ENCODE data around the gene NECTIN4.

The NECTIN4 gene

DNA sequence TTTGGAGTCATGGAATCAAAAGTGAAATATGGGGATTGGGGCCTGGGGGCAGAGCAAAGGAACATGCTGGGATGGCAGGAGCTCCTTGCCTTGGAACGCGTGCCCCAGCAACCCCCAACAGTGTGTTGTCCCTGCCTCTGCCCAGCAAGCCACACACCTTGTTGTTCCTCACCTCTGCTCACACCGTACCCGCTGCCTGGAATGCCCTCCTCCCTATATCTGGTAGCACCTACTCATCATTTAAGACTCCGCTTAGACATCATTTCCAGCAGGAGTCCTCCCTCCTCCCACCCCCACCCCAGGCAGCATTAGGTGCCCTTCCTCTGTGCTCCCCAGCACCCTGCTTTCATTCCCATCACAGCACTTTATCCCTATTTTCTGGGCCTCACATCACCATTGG lies 7.8 kb downstream of the NECTIN4 start:
- TF ChIP-seq, protein P1, sequence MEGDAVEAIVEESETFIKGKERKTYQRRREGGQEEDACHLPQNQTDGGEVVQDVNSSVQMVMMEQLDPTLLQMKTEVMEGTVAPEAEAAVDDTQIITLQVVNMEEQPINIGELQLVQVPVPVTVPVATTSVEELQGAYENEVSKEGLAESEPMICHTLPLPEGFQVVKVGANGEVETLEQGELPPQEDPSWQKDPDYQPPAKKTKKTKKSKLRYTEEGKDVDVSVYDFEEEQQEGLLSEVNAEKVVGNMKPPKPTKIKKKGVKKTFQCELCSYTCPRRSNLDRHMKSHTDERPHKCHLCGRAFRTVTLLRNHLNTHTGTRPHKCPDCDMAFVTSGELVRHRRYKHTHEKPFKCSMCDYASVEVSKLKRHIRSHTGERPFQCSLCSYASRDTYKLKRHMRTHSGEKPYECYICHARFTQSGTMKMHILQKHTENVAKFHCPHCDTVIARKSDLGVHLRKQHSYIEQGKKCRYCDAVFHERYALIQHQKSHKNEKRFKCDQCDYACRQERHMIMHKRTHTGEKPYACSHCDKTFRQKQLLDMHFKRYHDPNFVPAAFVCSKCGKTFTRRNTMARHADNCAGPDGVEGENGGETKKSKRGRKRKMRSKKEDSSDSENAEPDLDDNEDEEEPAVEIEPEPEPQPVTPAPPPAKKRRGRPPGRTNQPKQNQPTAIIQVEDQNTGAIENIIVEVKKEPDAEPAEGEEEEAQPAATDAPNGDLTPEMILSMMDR (IDR thresholded peaks at IDR 0.05): no peak
- Histone ChIP-seq H3K4me3 (ENCODE audit: low read depth, low read length) (no peak overlapping the region), H3K36me3 (ENCODE audit: control insufficient read depth, insufficient read depth, low read length) (no peaks in the 10 kb centered on the region), H2AFZ (no peak overlapping the region), H3K9me3 (ENCODE audit: control insufficient read depth, low read length) (no peaks in the 10 kb centered on the region), H3K4me2 (ENCODE audit: low read length) (no peak overlapping the region), H3K79me2 (no peaks in the 10 kb centered on the region), H3K27me3 (ENCODE audit: control insufficient read depth, insufficient read depth, low read length) (no peaks in the 10 kb centered on the region), H3K27ac (no peak overlapping the region), H3K4me1 (no peaks in the 10 kb centered on the region), H3K9ac (no peak overlapping the region)

DNA sequence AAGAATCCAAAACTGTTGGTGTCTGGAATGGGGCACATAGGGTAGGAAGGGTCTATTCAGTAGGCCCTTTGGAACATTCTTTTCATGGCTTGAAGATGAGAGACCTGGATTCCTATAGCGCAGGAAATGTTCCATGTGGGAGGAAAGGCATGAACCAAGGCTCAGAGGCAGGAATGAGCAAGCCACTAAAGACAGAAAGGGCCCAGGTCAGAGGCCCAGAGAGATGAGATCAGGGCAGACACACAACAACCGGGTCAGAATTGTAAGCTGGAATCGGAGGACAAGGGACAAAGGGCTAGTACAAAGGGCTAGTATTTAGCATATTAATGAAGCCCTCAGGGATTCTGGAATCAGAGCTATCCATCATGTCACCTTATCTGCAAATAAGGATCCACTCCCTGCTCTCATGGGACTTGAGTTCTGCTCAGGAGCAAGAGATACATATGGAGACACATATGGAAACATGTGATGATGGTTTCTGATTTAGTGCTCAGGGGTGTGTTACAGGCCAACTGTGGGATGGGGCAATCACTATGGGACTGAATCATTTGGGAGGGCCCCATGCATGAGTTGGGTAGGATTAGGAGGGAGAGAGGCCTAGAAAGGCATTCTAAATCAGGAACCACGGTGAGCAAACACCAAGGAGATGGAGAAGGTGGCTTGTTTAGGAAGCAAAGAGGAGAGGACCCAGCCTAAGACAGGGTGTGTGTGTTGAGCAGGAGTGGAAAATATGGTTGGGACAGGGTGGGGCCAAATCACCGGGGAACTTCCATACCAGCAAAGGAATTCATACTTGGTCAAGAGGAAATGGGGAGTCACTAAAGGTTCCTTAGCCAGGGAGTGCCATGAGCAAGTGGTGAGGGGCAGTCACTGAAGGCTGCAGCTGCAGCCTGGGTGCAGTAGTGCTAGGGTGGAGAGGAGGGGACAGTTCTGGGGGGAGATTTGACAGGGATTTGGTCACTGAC lies 8.6 kb downstream of the NECTIN4 start:
- TF ChIP-seq, protein P1 (IDR thresholded peaks at IDR 0.05): no peak
- H3K36me3 ChIP-seq (ENCODE audit: control insufficient read depth, insufficient read depth, low read length): no peaks in the 10 kb centered on the region
- H3K4me1 ChIP-seq: no peaks in the 10 kb centered on the region
- H3K27me3 ChIP-seq (ENCODE audit: control insufficient read depth, insufficient read depth, low read length): no peaks in the 10 kb centered on the region
- no peaks in the 10 kb centered on the region for H3K9me3 ChIP-seq (ENCODE audit: control insufficient read depth, low read length)
- H3K4me2 ChIP-seq (ENCODE audit: low read length): no peak overlapping the region
- H3K9ac ChIP-seq: no peak overlapping the region
- no peaks in the 10 kb centered on the region for H3K79me2 ChIP-seq
- no peak overlapping the region for H3K4me3 ChIP-seq (ENCODE audit: low read depth, low read length)
- H2AFZ ChIP-seq: no peak overlapping the region
- H3K27ac ChIP-seq: no peak overlapping the region

DNA sequence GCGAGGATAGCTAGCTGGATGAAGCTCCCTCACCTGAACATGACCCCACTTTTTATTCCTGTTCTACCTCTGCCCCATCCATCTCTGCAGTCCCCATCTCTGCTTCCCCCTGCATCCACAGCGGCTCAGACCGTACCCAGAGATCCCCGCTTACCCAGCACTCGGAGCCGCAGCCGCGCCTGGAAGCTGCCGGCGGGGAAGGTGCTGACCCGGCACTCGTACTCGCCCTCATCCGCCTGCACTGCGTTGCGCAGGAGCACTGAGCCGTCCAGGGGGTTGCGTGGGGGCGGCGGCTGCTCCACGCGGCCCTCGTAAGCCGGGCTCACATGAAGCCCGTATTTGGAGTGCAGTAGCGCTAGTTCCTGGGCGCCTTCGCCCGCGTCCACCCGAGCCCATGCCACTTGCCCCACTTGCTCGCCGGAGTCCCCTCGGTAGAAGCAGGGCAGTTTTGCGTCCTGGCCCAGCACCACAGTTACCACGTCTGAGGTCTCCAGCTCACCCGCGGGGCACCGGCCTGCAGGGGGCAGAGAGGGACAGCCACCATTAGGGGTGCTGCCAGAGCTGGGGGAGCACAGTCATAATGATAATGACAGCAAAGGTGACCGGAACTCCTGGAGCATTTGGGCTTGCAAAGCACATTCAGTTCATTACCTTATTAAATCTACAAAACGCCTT lies 9.8 kb downstream of the NECTIN4 start:
- H3K79me2 ChIP-seq: no peaks in the 10 kb centered on the region
- no peak overlapping the region for H3K4me2 ChIP-seq (ENCODE audit: low read length)
- no peaks in the 10 kb centered on the region for H3K36me3 ChIP-seq (ENCODE audit: control insufficient read depth, insufficient read depth, low read length)
- no peaks in the 10 kb centered on the region for H3K4me1 ChIP-seq
- H3K27me3 ChIP-seq (ENCODE audit: control insufficient read depth, insufficient read depth, low read length): no peaks in the 10 kb centered on the region
- no peak overlapping the region for H3K9ac ChIP-seq
- no peak overlapping the region for H3K27ac ChIP-seq
- no peaks in the 10 kb centered on the region for H3K9me3 ChIP-seq (ENCODE audit: control insufficient read depth, low read length)
- H2AFZ ChIP-seq: no peak overlapping the region
- TF ChIP-seq, protein P1 (IDR thresholded peaks at IDR 0.05): no peak
- H3K4me3 ChIP-seq (ENCODE audit: low read depth, low read length): no peak overlapping the region

DNA sequence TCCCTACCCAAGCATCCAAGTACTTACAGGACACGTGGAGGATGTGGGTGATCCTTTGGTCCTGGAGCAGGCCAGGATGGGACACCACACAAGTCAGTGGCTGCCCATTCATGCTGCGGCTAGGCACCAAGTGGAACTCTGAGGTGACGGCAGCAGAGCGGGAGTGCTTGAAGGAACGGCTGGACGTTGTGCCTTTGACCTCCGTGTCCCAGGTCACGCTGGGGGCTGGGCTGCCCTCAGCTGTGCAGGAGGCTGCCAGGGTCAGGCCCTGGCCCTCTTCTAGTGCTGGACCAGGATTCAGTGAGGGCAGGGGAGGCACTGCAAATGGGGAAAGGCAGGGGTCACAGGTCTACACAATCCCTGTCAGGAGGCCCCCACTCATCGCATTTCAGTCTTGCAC lies 11.9 kb downstream of the NECTIN4 start:
- Histone ChIP-seq H2AFZ (no peak overlapping the region), H3K4me2 (ENCODE audit: low read length) (no peak overlapping the region), H3K4me3 (ENCODE audit: low read depth, low read length) (no peak overlapping the region), H3K9ac (no peak overlapping the region), H3K9me3 (ENCODE audit: control insufficient read depth, low read length) (no peaks in the 10 kb centered on the region), H3K4me1 (no peaks in the 10 kb centered on the region), H3K36me3 (ENCODE audit: control insufficient read depth, insufficient read depth, low read length) (no peaks in the 10 kb centered on the region), H3K27me3 (ENCODE audit: control insufficient read depth, insufficient read depth, low read length) (no peaks in the 10 kb centered on the region), H3K79me2 (no peaks in the 10 kb centered on the region), H3K27ac (no peak overlapping the region)
- TF ChIP-seq, protein P1 (IDR thresholded peaks at IDR 0.05): no peak
